Measurements from ENCODE around the gene SESN1.
"Not testable (repeated sequence)": the region's sequence is repeated elsewhere in the genome, so short reads cannot be mapped to it uniquely, and the experiment has no call there.

DNA sequence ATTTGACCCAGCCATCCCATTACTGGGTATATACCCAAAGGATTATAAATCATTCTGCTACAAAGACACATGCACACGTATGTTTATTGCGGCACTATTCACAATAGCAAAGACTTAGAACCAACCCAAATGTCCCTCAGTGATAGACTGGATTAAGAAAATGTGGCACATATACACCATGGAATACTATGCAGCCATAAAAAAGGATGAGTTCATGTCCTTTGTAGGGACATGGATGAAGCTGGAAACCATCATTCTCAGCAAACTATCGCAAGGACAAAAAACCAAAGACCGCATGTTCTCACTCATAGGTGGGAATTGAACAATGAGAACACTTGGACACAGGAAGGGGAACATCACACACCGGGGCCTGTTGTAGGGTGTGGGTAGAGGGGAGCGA lies 41.4 kb upstream of the SESN1 start:
- TF ChIP-seq, protein P1, sequence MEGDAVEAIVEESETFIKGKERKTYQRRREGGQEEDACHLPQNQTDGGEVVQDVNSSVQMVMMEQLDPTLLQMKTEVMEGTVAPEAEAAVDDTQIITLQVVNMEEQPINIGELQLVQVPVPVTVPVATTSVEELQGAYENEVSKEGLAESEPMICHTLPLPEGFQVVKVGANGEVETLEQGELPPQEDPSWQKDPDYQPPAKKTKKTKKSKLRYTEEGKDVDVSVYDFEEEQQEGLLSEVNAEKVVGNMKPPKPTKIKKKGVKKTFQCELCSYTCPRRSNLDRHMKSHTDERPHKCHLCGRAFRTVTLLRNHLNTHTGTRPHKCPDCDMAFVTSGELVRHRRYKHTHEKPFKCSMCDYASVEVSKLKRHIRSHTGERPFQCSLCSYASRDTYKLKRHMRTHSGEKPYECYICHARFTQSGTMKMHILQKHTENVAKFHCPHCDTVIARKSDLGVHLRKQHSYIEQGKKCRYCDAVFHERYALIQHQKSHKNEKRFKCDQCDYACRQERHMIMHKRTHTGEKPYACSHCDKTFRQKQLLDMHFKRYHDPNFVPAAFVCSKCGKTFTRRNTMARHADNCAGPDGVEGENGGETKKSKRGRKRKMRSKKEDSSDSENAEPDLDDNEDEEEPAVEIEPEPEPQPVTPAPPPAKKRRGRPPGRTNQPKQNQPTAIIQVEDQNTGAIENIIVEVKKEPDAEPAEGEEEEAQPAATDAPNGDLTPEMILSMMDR (IDR thresholded peaks at IDR 0.05) = not testable (repeated sequence)
- not testable (repeated sequence) for TF ChIP-seq POLR2A, EP300 (IDR thresholded peaks at IDR 0.05)

Measured in tibial nerve (tissue), 4 donors.